KMS-11 (cell line): ENCODE measurements around the gene CRPPA.
"Not testable (repeated sequence)": the region's sequence is repeated elsewhere in the genome, so short reads cannot be mapped to it uniquely, and the experiment has no call there.

Experiments used
- H2AFZ ChIP-seq: fragments of 200-600 bp; sonication (generic); 2 replicates; pipeline ENCODE4 v1.6.1; 2016; ENCODE audit warnings: antibody characterized with exemption, mixed run types, low read depth
- H3K27ac ChIP-seq: fragments of 200-600 bp; sonication (generic); 2 replicates; pipeline ENCODE4 v1.6.1; 2016; ENCODE audit warnings: mild to moderate bottlenecking, mixed run types
- H3K27me3 ChIP-seq: fragments of 200-600 bp; sonication (generic); 2 replicates; pipeline ENCODE4 v1.6.1; 2017; ENCODE audit warnings: mild to moderate bottlenecking, low read depth, mixed run types, moderate library complexity; ENCODE audit not compliant: insufficient read depth
- H3K36me3 ChIP-seq: fragments of 200-600 bp; sonication (generic); 2 replicates; pipeline ENCODE4 v1.6.1; 2017; ENCODE audit warnings: mild to moderate bottlenecking, mixed run types; ENCODE audit not compliant: insufficient read depth
- H3K4me1 ChIP-seq: fragments of 200-600 bp; sonication (generic); 2 replicates; pipeline ENCODE4 v1.6.1; 2016; ENCODE audit warnings: mild to moderate bottlenecking, low read depth, mixed run types; ENCODE audit not compliant: poor library complexity, severe bottlenecking
- H3K4me2 ChIP-seq: fragments of 200-600 bp; sonication (generic); 2 replicates; pipeline ENCODE4 v1.7.0; 2016; ENCODE audit warnings: mild to moderate bottlenecking, mixed run types
- H3K4me3 ChIP-seq: fragments of 200-600 bp; sonication (generic); IDR thresholded peaks from 2 replicates; pipeline ENCODE4 v1.6.1; 2017; ENCODE audit warnings: low read depth, low read length, mixed read lengths; ENCODE audit not compliant: insufficient read depth
- H3K79me2 ChIP-seq: fragments of 200-600 bp; sonication (generic); 2 replicates; pipeline ENCODE4 v1.6.1; 2016; ENCODE audit warnings: low read depth, mixed run types; ENCODE audit not compliant: insufficient read depth
- H3K9ac ChIP-seq: fragments of 200-600 bp; sonication (generic); 2 replicates; pipeline ENCODE4 v1.6.1; 2016; ENCODE audit warnings: mild to moderate bottlenecking, mixed run types
- H4K20me1 ChIP-seq: fragments of 200-600 bp; sonication (generic); 2 replicates; pipeline ENCODE4 v1.6.1; 2016; ENCODE audit warnings: mild to moderate bottlenecking, mixed run types; ENCODE audit not compliant: insufficient read depth
- CTCF ChIP-seq: fragments of 200-600 bp; sonication (generic); conservative IDR thresholded peaks from 2 replicates; pipeline ENCODE4 v1.6.1; 2017; ENCODE audit warnings: low read depth, mild to moderate bottlenecking, antibody characterized with exemption, low read length, moderate library complexity, mixed read lengths

Gene CRPPA

GRCh38 chr7:16462431-16462889 lies 41.1 kb upstream of the CRPPA start:
- no peak overlapping the region for H3K4me3 ChIP-seq
- H3K27ac ChIP-seq = no peak overlapping the region
- no peak overlapping the region for H2AFZ ChIP-seq
- H4K20me1 ChIP-seq = no peaks in the 10 kb centered on the region
- TF ChIP-seq CTCF = no peak
- H3K79me2 ChIP-seq = no peaks in the 10 kb centered on the region
- H3K27me3 ChIP-seq = no peaks in the 10 kb centered on the region
- H3K4me1 ChIP-seq = no peaks in the 10 kb centered on the region
- H3K36me3 ChIP-seq = no peaks in the 10 kb centered on the region
- H3K4me2 ChIP-seq = no peak overlapping the region
- H3K9ac ChIP-seq = no peak overlapping the region

DNA sequence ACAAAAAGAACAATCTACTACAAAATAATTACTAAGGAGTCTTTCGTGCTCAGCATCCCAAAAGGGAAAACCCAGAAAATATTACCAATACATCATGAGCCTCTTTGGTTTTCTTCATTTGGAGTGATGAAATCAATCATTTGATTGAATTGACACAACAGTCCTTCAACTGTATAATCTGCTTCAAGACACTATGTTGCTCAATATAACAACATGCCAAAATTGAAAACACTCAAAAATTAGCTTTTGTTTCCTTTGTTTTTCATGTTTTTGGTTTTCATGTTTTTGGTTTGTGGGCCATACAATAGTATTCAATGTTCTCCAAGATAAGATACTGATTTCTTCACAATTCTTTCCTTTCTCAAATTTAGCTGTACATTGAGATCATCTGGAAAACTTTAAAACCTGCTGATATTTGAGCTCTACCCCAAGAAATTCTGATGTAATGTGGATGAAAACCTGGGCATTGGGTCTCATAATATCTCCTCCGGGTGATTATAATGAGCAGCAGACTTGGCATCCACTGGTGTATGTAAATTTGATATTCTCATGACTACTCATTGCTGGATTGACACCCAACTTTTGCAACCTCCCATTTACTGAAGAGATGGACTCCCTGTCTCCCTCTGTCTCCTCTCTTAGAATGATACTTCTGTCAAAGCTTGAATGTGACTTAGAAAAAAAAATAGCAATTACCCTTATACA lies 39.6 kb upstream of the CRPPA start:
- no peak overlapping the region for H3K4me3 ChIP-seq
- H3K4me2 ChIP-seq = no peak overlapping the region
- no peaks in the 10 kb centered on the region for H3K79me2 ChIP-seq
- H3K27me3 ChIP-seq = no peaks in the 10 kb centered on the region
- H3K27ac ChIP-seq = no peak overlapping the region
- no peak for TF ChIP-seq CTCF
- no peaks in the 10 kb centered on the region for H3K36me3 ChIP-seq
- H2AFZ ChIP-seq = no peak overlapping the region
- H3K4me1 ChIP-seq = no peaks in the 10 kb centered on the region
- no peaks in the 10 kb centered on the region for H4K20me1 ChIP-seq
- no peak overlapping the region for H3K9ac ChIP-seq

DNA sequence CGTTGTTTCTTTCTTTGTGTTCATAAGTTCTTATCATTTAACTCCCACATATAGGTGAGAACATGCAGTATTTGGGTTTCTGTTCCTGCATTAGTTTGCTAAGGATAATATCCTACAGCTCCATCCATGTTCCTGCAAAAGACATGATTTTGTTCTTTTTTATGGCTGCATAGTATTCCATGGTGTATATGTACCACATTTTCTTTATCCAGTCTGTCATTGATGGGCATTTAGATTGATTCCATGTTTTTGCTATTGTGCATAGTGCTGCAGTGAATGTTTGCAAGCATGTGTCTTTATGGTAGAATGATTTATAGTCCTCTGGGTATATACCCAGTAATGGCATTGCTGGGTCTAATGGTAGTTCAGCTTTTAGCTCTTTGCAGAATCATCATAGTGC lies 35.0 kb upstream of the CRPPA start:
- not testable (repeated sequence) for H2AFZ ChIP-seq, H4K20me1 ChIP-seq, H3K36me3 ChIP-seq, H3K9ac ChIP-seq, H3K27me3 ChIP-seq, H3K4me2 ChIP-seq, H3K4me1 ChIP-seq, H3K27ac ChIP-seq, H3K4me3 ChIP-seq, H3K79me2 ChIP-seq

DNA sequence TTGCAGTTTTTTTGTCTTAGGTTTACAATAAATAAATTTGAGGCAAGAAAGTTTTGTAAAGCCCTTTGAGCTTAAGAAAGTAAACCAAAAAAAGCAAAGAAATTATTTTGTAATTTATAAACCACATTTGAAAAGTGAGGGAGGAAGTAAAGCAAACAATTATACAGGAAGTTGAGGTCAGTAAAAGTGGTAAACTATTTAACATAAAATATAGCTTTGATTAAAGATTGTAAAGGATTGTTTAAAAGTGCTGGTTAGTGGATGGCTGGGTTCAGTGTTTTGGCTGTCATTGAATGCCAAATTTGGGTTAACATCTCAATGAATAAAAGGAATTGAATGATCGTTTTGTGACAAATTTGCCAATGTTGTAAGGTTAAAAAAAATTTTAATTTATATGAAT lies 34.3 kb upstream of the CRPPA start:
- H3K36me3 ChIP-seq = no peaks in the 10 kb centered on the region
- no peak overlapping the region for H2AFZ ChIP-seq
- H4K20me1 ChIP-seq = no peaks in the 10 kb centered on the region
- H3K79me2 ChIP-seq = no peaks in the 10 kb centered on the region
- H3K9ac ChIP-seq = no peak overlapping the region
- H3K27me3 ChIP-seq = no peaks in the 10 kb centered on the region
- no peaks in the 10 kb centered on the region for H3K4me1 ChIP-seq
- TF ChIP-seq CTCF = no peak
- no peak overlapping the region for H3K4me3 ChIP-seq
- no peak overlapping the region for H3K4me2 ChIP-seq
- H3K27ac ChIP-seq = no peak overlapping the region

GRCh38 chr7:16450366-16450765 lies 29.0 kb upstream of the CRPPA start:
- no peak for TF ChIP-seq CTCF
- no peak overlapping the region for H2AFZ ChIP-seq

More at GRCh38 chr7:16450366-16450765, 29.0 kb upstream of the CRPPA start:
- H3K4me2 ChIP-seq = no peak overlapping the region
- no peaks in the 10 kb centered on the region for H4K20me1 ChIP-seq
- no peak overlapping the region for H3K27ac ChIP-seq
- no peaks in the 10 kb centered on the region for H3K36me3 ChIP-seq
- H3K9ac ChIP-seq = no peak overlapping the region
- H3K79me2 ChIP-seq = no peaks in the 10 kb centered on the region
- H3K27me3 ChIP-seq = no peaks in the 10 kb centered on the region
- H3K4me1 ChIP-seq = no peaks in the 10 kb centered on the region
- H3K4me3 ChIP-seq = no peak overlapping the region
